Smooth muscle cell of the coronary artery (primary cell): Measurements from ENCODE around the gene IQCF5. TPM values are rescaled to one million over a fixed set of nuclear protein-coding genes. Genes with fewer than 3 reads are reported as not detected.

Source experiments
- total RNA-seq: library from RNA; depleted of rRNA; stranded (reverse); fragments of >200 nt; gene quantifications from 2 replicates; pipeline ENCODE4 v1.2.3, GENCODE V29; 2014; ENCODE audit warnings: low replicate concordance

Gene IQCF5
- total RNA-seq: not detected in 2 replicates

DNA sequence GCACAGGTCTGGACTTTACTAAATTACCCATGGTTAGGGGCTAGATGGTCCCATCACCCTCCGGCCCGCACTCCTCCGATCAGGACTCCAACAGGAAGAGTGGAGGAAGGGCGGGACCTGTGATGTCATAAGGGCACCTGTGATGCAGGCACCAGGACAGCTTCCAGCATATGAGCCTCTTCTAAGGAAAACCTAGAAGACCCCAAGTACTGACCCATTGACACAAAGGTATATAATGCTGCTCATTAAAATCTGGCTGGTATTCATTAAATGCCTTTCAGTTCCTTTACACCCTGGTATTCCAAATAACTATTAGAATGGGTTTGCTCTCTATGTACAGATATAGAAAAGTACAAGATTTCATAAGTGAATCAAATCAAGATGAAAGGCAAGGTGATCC lies at the start of gene IQCF5:
Gene IQCF5 (minus strand): TSS at position 101 of the 400 bp plus-strand sequence. CDS start 70 bp downstream, at position 31.

DNA sequence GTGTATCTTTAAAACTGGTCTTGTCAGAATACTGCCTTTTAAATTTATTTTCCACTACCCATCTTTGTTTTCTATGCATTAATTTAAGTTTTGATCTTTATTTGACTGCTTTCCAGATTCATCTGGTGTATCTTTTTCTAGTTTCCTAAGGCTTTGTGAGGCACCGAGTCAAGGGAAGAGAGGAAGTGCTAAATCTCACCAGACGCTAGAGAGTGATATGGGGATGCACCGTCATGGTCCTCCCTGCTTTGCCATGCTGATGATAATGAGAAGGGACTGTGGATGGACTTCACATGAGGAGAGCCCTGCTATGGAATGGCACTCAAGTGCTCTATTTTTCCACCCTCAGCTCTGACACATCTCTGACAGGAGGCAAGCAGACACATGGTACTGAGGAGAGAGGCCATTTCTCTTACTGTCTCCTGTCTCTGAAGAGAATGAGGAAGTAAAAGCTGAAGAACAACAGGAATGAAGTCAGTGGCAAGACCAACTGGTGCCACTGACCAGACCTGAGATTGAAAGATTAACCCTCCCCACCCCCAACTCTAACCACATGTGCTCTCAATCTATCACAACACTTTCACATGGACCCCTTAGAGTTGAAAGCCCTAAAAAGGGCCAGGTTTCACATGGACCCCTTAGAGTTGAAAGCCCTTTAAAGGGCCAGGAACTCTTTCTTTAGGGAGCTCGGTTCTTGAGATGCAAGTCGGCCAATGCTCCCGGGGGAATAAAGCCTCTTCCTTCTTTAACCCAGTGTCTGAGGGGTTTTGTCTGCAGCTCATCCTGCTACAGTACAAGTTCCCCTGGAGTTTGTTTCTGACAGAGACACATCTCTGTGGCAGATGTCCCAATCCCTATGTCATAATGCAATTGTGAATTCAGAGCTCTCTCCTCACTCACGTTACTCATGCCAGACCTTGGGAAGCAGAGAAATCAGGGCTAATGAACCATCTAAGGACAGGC lies 14.4 kb downstream of the IQCF5 start, which contains the start of gene IQCF2:
Gene IQCF2 (plus strand): TSS at position 913 of the 963 bp plus-strand sequence. CDS start 52 bp downstream, outside the sequence.

Other genes starting within 250 kb of the IQCF5 start
- 34.5 and 64.5 TPM in 2 replicates for gene TEX264, start 204.3 kb downstream of the IQCF5 start, total RNA-seq
- gene GRM2, start 168.5 kb downstream of the IQCF5 start, total RNA-seq: under 0.01 and 0.12 TPM in 2 replicates
- not detected in 2 replicates for gene IQCF6, start 96.4 kb downstream of the IQCF5 start, total RNA-seq
- gene IQCF2, start 14.0 kb downstream of the IQCF5 start, total RNA-seq: not detected in 2 replicates
- not detected in 2 replicates for gene IQCF1, start 27.8 kb upstream of the IQCF5 start, total RNA-seq
- gene RRP9, start 66.3 kb upstream of the IQCF5 start, total RNA-seq: 24.2 and 38.8 TPM in 2 replicates
- gene PARP3, start 66.8 kb upstream of the IQCF5 start, total RNA-seq: 14.6 and 26.6 TPM in 2 replicates
- gene GPR62, start 79.8 kb upstream of the IQCF5 start, total RNA-seq: under 0.01 TPM in 1 of 2 replicates, not detected in the other
- 27.3 and 54.3 TPM in 2 replicates for gene PCBP4, start 91.9 kb upstream of the IQCF5 start, total RNA-seq
- 12.1 and 20.7 TPM in 2 replicates for gene ABHD14B, start 98.4 kb upstream of the IQCF5 start, total RNA-seq
- 8.3 and 13.1 TPM in 2 replicates for gene ABHD14A, start 99.5 kb upstream of the IQCF5 start, total RNA-seq
- gene ACY1, start 107.9 kb upstream of the IQCF5 start, total RNA-seq: 57.4 and 59.1 TPM in 2 replicates
- 574 and 1,531 TPM in 2 replicates for gene RPL29, start 120.3 kb upstream of the IQCF5 start, total RNA-seq
- 3.0 and 8.2 TPM in 2 replicates for gene DUSP7, start 181.0 kb upstream of the IQCF5 start, total RNA-seq